ENCODE data around the gene CLIC3.
A peak's percentile ranks its signal among the peaks of the same experiment; 100 is the strongest.

Gene CLIC3

GRCh38 chr9:136982232-136983051, 13.9 kb downstream of the CLIC3 start, which contains the start of gene LCNL1:
TSS of gene LCNL1 (plus strand) at chr9:136982993. CDS start at chr9:136983587, 594 bp downstream.
- ATAC-seq: no peak
- no peak for TF ChIP-seq ZNF70 (CRISPR knock-in tag; IDR thresholded peaks at IDR 0.05)
- TF ChIP-seq, protein P1, sequence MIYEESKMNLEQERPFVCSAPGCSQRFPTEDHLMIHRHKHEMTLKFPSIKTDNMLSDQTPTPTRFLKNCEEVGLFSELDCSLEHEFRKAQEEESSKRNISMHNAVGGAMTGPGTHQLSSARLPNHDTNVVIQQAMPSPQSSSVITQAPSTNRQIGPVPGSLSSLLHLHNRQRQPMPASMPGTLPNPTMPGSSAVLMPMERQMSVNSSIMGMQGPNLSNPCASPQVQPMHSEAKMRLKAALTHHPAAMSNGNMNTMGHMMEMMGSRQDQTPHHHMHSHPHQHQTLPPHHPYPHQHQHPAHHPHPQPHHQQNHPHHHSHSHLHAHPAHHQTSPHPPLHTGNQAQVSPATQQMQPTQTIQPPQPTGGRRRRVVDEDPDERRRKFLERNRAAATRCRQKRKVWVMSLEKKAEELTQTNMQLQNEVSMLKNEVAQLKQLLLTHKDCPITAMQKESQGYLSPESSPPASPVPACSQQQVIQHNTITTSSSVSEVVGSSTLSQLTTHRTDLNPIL (CRISPR knock-in tag; IDR thresholded peaks at IDR 0.05; ENCODE audit: low read depth): no peak
- TF ChIP-seq TCF4 (CRISPR knock-in tag; IDR thresholded peaks at IDR 0.05; ENCODE audit: borderline replicate concordance): no peak
- no peak for TF ChIP-seq BACH2 (CRISPR knock-in tag; IDR thresholded peaks at IDR 0.05; ENCODE audit: borderline replicate concordance)
- TF ChIP-seq ZFP30 (CRISPR knock-in tag; IDR thresholded peaks at IDR 0.05): no peak
- no peak for TF ChIP-seq OSR1 (CRISPR knock-in tag; IDR thresholded peaks at IDR 0.05)
- TF ChIP-seq ZNF8 (CRISPR knock-in tag; IDR thresholded peaks at IDR 0.05): no peak
- TF ChIP-seq CSDC2 (CRISPR knock-in tag; IDR thresholded peaks at IDR 0.05): no peak
- TF ChIP-seq RARB (CRISPR knock-in tag; IDR thresholded peaks at IDR 0.05): no peak
- TF ChIP-seq ARNTL (CRISPR knock-in tag; IDR thresholded peaks at IDR 0.05; ENCODE audit: borderline replicate concordance, low read depth): no peak

GRCh38 chr9:136981588-136982231, 14.7 kb downstream of the CLIC3 start:
- TF ChIP-seq CSDC2 (CRISPR knock-in tag; IDR thresholded peaks at IDR 0.05) (no peak), RARB (CRISPR knock-in tag; IDR thresholded peaks at IDR 0.05) (no peak), PATZ1 (CRISPR knock-in tag; IDR thresholded peaks at IDR 0.05; ENCODE audit: borderline replicate concordance) (no peak), ZNF565 (CRISPR knock-in tag; conservative IDR thresholded peaks at IDR 0.05; ENCODE audit: low read depth) (no peak), GLIS3 (CRISPR knock-in tag; IDR thresholded peaks at IDR 0.05) (no peak), PPARA (CRISPR knock-in tag; IDR thresholded peaks at IDR 0.05; ENCODE audit: borderline replicate concordance) (no peak), TCF4 (CRISPR knock-in tag; IDR thresholded peaks at IDR 0.05; ENCODE audit: borderline replicate concordance) (no peak), CSRNP3 (CRISPR knock-in tag; IDR thresholded peaks at IDR 0.05) (no peak), SNAI2 (CRISPR knock-in tag; IDR thresholded peaks at IDR 0.05) (no peak), ISL1 (CRISPR knock-in tag; IDR thresholded peaks at IDR 0.05) (no peak), TOX (CRISPR knock-in tag; IDR thresholded peaks at IDR 0.05; ENCODE audit: borderline replicate concordance) (no peak), ZNF8 (CRISPR knock-in tag; IDR thresholded peaks at IDR 0.05) (no peak), ZFP30 (CRISPR knock-in tag; IDR thresholded peaks at IDR 0.05) (no peak), BACH2 (CRISPR knock-in tag; IDR thresholded peaks at IDR 0.05; ENCODE audit: borderline replicate concordance) (no peak), ARNTL (CRISPR knock-in tag; IDR thresholded peaks at IDR 0.05; ENCODE audit: borderline replicate concordance, low read depth) (no peak), POU6F1 (CRISPR knock-in tag; IDR thresholded peaks at IDR 0.05; ENCODE audit: borderline replicate concordance, low read depth) (no peak)
- TF ChIP-seq, protein P1 (CRISPR knock-in tag; IDR thresholded peaks at IDR 0.05; ENCODE audit: low read depth): no peak
- TF ChIP-seq, protein P2, sequence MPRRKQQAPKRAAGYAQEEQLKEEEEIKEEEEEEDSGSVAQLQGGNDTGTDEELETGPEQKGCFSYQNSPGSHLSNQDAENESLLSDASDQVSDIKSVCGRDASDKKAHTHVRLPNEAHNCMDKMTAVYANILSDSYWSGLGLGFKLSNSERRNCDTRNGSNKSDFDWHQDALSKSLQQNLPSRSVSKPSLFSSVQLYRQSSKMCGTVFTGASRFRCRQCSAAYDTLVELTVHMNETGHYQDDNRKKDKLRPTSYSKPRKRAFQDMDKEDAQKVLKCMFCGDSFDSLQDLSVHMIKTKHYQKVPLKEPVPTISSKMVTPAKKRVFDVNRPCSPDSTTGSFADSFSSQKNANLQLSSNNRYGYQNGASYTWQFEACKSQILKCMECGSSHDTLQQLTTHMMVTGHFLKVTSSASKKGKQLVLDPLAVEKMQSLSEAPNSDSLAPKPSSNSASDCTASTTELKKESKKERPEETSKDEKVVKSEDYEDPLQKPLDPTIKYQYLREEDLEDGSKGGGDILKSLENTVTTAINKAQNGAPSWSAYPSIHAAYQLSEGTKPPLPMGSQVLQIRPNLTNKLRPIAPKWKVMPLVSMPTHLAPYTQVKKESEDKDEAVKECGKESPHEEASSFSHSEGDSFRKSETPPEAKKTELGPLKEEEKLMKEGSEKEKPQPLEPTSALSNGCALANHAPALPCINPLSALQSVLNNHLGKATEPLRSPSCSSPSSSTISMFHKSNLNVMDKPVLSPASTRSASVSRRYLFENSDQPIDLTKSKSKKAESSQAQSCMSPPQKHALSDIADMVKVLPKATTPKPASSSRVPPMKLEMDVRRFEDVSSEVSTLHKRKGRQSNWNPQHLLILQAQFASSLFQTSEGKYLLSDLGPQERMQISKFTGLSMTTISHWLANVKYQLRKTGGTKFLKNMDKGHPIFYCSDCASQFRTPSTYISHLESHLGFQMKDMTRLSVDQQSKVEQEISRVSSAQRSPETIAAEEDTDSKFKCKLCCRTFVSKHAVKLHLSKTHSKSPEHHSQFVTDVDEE (CRISPR knock-in tag; IDR thresholded peaks at IDR 0.05): no peak

More at GRCh38 chr9:136981588-136982231, 14.7 kb downstream of the CLIC3 start:
- 0 out of 3 replicates have a peak, but pooled peaks have one; percentile 11 for ATAC-seq
